PC-3 (cell line): Measurements from ENCODE around the gene NPB. TPM values are rescaled to one million over a fixed set of nuclear protein-coding genes. Genes with fewer than 3 reads are reported as not detected.

Source experiments
- ATAC-seq: fragments of 200-7000 bp; cut with Tn5 transposase; 2 replicates; pipeline ENCODE4 v1.9.1; 2020; ENCODE audit warnings: mild to moderate bottlenecking, moderate library complexity
- BruUV-seq: library from RNA; stranded (reverse); fragments of 400-500 nt; replicated peaks from 2 replicates; lab custom pipeline; 2021; lab: Mats Ljungman, UMichigan
- CTCF ChIA-PET: fragments of 300-600 bp; sonication (Branson Sonifier 250); formaldehyde crosslinking; loops from one replicate; lab custom pipeline; 2022; ENCODE audit warnings: antibody characterized with exemption; lab: Charles Lee
- POLR2A ChIA-PET: fragments of 300-600 bp; sonication (Branson Sonifier 250); formaldehyde crosslinking; loops from one replicate; lab custom pipeline; 2022; ENCODE audit warnings: antibody characterized with exemption; ENCODE audit not compliant: unreplicated experiment; lab: Charles Lee
- DNase-seq: peaks from one replicate; pipeline ENCODE4 v3.0.0-alpha.2; 2015
- H2AFZ ChIP-seq: fragments of 300-600 bp; sonication (generic); 2 replicates; pipeline ENCODE4 v1.6.0; 2016; ENCODE audit warnings: antibody characterized with exemption, low read length
- H3F3A ChIP-seq: fragments of 300-600 bp; sonication (generic); one replicate; pipeline ENCODE4 v1.6.0; 2017; ENCODE audit warnings: antibody characterized with exemption, low read length, control low read depth, mild to moderate bottlenecking; ENCODE audit not compliant: unreplicated experiment
- H3K27ac ChIP-seq: fragments of 300-600 bp; sonication (generic); 2 replicates; pipeline ENCODE4 v1.5.1; 2016; ENCODE audit warnings: mild to moderate bottlenecking, low read length
- H3K27me3 ChIP-seq: fragments of 300-600 bp; sonication (generic); 2 replicates; pipeline ENCODE4 v1.6.1; 2016; ENCODE audit warnings: low read length, mixed read lengths
- H3K36me3 ChIP-seq: fragments of 300-600 bp; sonication (generic); 2 replicates; pipeline ENCODE4 v1.6.1; 2016; ENCODE audit warnings: low read depth, mixed run types, low read length, mixed read lengths
- H3K4me1 ChIP-seq: fragments of 300-600 bp; sonication (generic); 2 replicates; pipeline ENCODE4 v1.5.1; 2016; ENCODE audit warnings: low read length; ENCODE audit not compliant: insufficient read depth
- H3K4me2 ChIP-seq: fragments of 300-600 bp; sonication (generic); 2 replicates; pipeline ENCODE4 v1.6.0; 2016; ENCODE audit warnings: low read length
- H3K4me3 ChIP-seq: fragments of 300-600 bp; sonication (generic); 2 replicates; pipeline ENCODE4 v1.5.1; 2016; ENCODE audit warnings: mild to moderate bottlenecking, low read length, mixed read lengths
- H3K79me2 ChIP-seq: fragments of 300-600 bp; sonication (generic); 2 replicates; pipeline ENCODE4 v1.6.1; 2017; ENCODE audit warnings: low read length, mixed read lengths
- H3K9ac ChIP-seq: fragments of 300-600 bp; sonication (generic); 2 replicates; pipeline ENCODE4 v1.6.0; 2016; ENCODE audit warnings: mild to moderate bottlenecking, low read length
- H3K9me2 ChIP-seq: fragments of 300-600 bp; sonication (generic); replicated peaks from 2 replicates; pipeline ENCODE4 v1.6.1; 2016; ENCODE audit warnings: mixed run types, low read length, mixed read lengths
- H3K9me3 ChIP-seq: fragments of 300-600 bp; sonication (generic); 2 replicates; pipeline ENCODE4 v1.6.1; 2016; ENCODE audit warnings: low read length, mixed read lengths
- H4K20me1 ChIP-seq: fragments of 300-600 bp; sonication (generic); 2 replicates; pipeline ENCODE4 v1.6.1; 2016; ENCODE audit warnings: low read length, mixed read lengths
- EZH2 ChIP-seq: fragments of 300-600 bp; sonication (generic); IDR thresholded peaks from one replicate; pipeline ENCODE4 v1.6.1; 2017; ENCODE audit warnings: antibody characterized with exemption, mild to moderate bottlenecking, low read length; ENCODE audit not compliant: unreplicated experiment
- EZH2phosphoT487 ChIP-seq: fragments of 300-600 bp; sonication (generic); IDR thresholded peaks from 2 replicates; pipeline ENCODE4 v1.6.1; 2018; ENCODE audit warnings: mild to moderate bottlenecking, antibody characterized with exemption, low read length, borderline replicate concordance
- intact Hi-C: fragments of 100-400 bp; cut with micrococcal nuclease; formaldehyde crosslinking; loops from 2 replicates; pipeline ENCODE4 v1.9.0; 2023
- total RNA-seq: library from RNA; depleted of rRNA; stranded (reverse); fragments of >200 nt; gene quantifications from 2 replicates; pipeline ENCODE4 v1.2.3, GENCODE V29; 2014
- TF ChIP-seq, protein P1 (sequence below): fragments of 300-600 bp; sonication (generic); conservative IDR thresholded peaks from 2 replicates; pipeline ENCODE4 v1.5.1; 2017; ENCODE audit warnings: antibody characterized with exemption, low read depth, mild to moderate bottlenecking, low read length

Gene NPB
- total RNA-seq, 1 experiment from 2014 or later: 0.07 TPM

DNA sequence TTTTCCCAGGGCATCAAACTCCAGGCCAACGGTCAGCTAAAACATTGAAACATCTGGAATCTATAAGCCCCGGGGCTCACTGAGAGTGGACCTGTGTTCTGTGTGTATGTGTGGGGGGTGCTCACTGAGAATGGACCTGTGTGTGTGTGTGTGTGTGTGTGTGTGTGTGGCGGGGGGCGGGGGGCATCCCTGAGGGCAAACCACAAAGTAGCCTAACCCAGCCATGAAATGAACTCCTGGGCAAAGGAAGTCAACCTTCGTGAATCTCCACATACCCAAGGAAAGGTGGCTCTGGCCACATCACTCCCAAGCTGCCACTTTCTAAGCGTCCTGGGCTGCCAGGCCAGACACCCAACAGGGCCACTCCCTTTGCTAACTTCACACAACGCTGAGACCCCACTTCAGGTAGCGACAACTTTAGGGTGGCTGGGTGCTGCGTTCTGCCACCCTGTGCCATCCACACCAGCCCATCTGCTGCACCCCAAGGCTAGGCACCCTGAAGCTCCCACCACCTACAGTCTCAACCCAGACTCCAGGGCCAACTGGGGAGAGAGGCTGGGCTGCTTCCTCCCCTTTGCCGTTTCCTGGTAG, 23.9 kb downstream of the NPB start:
- peaks cover 73% of the 10 kb centered on the region for H3K79me2 ChIP-seq
- ChIA-PET CTCF (interaction anchor here (1.1 kb wide), 1 partner anchor 105 kb away, joined by 3 read pairs; no protein-coding TSS in a partner anchor), POLR2A (interaction anchor here (0.6 kb wide), 1 partner anchor 112 kb away, joined by 3 read pairs; the partner anchor contains the start of gene DCXR)
- H3F3A ChIP-seq: no peaks in the 10 kb centered on the region
- H3K4me1 ChIP-seq: peaks cover 41% of the 10 kb centered on the region
- peaks cover 7% of the 10 kb centered on the region; the same call in 1 of the 2 replicates for H3K36me3 ChIP-seq
- intact Hi-C loops: loop anchor here (5.0 kb wide), 1 partner anchor 54 kb away; the partner anchor contains the start of gene ARHGDIA
- DNase-seq: no peak
- H3K9ac ChIP-seq: peak overlapping the region; percentile 80
- no peaks in the 10 kb centered on the region for H3K27me3 ChIP-seq
- TF ChIP-seq, protein P1, sequence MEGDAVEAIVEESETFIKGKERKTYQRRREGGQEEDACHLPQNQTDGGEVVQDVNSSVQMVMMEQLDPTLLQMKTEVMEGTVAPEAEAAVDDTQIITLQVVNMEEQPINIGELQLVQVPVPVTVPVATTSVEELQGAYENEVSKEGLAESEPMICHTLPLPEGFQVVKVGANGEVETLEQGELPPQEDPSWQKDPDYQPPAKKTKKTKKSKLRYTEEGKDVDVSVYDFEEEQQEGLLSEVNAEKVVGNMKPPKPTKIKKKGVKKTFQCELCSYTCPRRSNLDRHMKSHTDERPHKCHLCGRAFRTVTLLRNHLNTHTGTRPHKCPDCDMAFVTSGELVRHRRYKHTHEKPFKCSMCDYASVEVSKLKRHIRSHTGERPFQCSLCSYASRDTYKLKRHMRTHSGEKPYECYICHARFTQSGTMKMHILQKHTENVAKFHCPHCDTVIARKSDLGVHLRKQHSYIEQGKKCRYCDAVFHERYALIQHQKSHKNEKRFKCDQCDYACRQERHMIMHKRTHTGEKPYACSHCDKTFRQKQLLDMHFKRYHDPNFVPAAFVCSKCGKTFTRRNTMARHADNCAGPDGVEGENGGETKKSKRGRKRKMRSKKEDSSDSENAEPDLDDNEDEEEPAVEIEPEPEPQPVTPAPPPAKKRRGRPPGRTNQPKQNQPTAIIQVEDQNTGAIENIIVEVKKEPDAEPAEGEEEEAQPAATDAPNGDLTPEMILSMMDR: no peak
- no peak for TF ChIP-seq EZH2phosphoT487
- no peak for TF ChIP-seq EZH2
- H3K4me2 ChIP-seq: peak overlapping the region; percentile 87
- peak overlapping the region; percentile 75 for H3K4me3 ChIP-seq
- no peak overlapping the region for H2AFZ ChIP-seq
- H3K27ac ChIP-seq: peak overlapping the region; percentile 80
- BruUV-seq: TSS peak; percentile 20
- no peaks in the 10 kb centered on the region for H4K20me1 ChIP-seq
- H3K9me2 ChIP-seq: no peaks in the 10 kb centered on the region
- no peak for ATAC-seq
- no peaks in the 10 kb centered on the region for H3K9me3 ChIP-seq

DNA sequence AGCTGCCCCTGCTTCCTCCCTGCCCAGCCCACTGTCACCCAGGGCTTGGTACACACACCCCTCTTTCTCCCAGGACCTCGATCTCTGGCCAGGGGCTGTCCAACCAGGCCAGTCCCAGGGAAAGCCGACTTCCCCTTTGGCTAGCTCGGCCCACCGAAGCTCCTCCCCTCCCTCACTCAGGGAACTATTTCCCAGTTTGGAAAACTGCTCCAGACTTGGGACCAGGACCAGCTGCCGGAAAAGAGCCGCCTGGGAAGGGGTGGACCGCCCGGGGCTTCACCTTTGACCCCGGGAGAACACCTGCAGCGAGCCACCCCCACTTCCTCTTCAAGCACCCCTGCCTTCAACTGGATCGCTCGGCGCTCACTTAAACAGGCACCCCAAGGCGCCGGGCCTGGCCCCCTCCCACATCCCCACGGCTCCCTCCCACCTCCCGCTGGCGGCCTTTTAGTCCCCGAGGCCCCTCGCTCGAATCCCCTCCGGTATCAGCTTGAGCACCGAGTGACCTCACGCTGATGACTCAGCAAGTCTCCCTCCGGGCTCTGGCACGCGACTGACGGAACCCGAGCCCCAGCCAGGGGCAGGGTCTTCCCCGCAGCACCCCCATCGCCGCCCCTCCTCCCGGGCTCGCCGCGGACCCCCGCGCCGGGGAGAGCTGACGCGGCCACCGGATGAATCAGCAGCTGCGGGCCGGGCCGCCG, 24.6 kb downstream of the NPB start:
- intact Hi-C loops: loop anchor here (5.0 kb wide), 1 partner anchor 54 kb away; the partner anchor contains the start of gene ARHGDIA
- Histone ChIP-seq H3K79me2 (peaks cover 67% of the 10 kb centered on the region), H3K27me3 (no peaks in the 10 kb centered on the region), H3K4me2 (peak overlapping the region; percentile 87), H3K27ac (peak overlapping the region; percentile 80), H3K9me3 (no peaks in the 10 kb centered on the region), H3K4me3 (peak overlapping the region; percentile 75), H3F3A (no peaks in the 10 kb centered on the region), H3K36me3 (peaks cover 7% of the 10 kb centered on the region; the same call in 1 of the 2 replicates), H4K20me1 (no peaks in the 10 kb centered on the region), H3K4me1 (peaks cover 41% of the 10 kb centered on the region), H3K9me2 (no peaks in the 10 kb centered on the region), H3K9ac (peak overlapping the region; percentile 80), H2AFZ (no peak overlapping the region)
- DNase-seq (peak; percentile 74), ATAC-seq (peak; percentile 44)
- TF ChIP-seq, protein P1: no peak
- TF ChIP-seq EZH2phosphoT487: no peak
- no peak for TF ChIP-seq EZH2
- no TSS peak for BruUV-seq
- CTCF ChIA-PET: interaction anchor here (1.1 kb wide), 1 partner anchor 104 kb away, joined by 3 read pairs; no protein-coding TSS in a partner anchor
- POLR2A ChIA-PET: interaction anchor here (0.6 to 0.7 kb wide), 3 partner anchors 15 to 111 kb away, joined by 3 to 6 read pairs (median 4); partner anchors contain the start of gene DCXR
